HTERT RPE-1 (cell line): ENCODE results near the gene DTX1.
"Not testable (repeated sequence)": the region's sequence is repeated elsewhere in the genome, so short reads cannot be mapped to it uniquely, and the experiment has no call there.

Experiments used
- in situ Hi-C: fragments of 300-500 bp; cut with MboI; formaldehyde crosslinking; loops from 4 replicates; pipeline ENCODE4 v1.14.3; 2020; ENCODE audit warnings: low sequenced_read_pairs

DTX1 gene

DNA sequence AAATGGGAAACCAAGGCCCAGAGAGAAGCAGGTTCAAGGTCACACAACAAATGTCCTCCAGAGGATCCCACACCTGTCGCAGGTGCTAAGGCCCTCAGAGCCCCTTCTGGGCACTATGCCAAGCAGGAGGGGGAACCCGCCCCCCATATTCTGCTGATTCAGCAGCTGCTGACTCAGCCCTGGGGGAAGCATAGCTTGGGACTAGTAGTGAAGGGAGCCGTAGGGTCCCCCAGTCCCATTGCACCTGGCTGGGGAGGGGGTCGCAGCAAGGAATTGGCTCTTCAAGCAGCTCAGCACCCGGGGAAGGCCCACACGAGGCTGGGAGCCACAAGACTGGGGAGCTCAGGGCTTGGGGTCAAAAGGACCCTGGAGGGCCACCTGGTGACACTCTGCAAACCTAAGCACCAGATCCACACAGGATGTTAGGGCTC is 78.0 kb downstream of the DTX1 start:
- in situ Hi-C loops: no loop called here

DNA sequence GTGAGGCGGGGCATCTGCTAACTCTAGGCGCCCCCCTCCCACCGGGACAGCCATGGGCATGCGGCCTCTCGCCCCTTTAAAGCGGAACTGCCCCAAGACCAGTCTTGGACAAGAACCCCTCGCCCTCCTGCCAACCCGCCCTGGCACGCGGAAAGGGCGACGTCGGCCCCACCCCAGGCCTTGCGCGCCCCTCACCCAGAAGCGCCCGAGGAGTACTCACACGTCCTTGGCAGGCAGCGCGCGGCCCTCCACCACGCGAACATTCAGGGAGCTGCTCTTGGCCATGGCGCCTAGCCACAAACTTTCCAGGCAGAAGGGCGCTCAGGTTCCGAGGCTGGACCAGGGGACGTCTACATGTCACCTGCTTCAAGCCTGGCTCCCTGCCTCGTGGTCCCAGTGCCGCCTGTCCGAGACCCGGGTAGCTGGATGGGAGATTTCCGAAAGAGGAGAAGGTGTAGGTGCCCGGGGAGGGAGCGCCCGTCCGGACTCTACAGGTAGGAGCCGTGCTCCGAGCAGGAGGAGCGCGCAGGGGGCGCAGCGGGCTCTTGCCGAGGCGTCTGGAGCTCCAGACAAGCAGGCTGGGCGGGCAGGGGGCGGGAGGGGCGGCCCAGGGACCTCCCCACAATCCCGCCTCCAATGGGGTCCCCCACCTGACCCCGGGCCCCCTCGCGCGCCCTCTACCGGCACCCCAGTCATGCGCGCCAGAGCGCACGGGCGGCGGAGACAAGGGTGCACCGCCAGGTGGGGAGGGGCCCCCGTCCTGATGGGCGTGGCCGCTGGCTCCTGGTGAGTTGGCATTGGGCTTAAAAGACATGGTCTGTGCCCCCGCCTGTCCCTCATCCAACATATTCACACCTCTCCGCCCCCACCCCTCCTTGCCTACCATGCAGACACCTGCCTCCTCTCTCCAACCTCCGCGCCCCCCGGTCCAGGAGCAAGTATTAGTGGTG is 78.9 kb downstream of the DTX1 start, which contains the start of gene RASAL1:
TSS of gene RASAL1 (minus strand) at position 584 of the 950 bp plus-strand sequence. CDS start at position 285, 299 bp downstream.
- in situ Hi-C loops: no loop called here

DNA sequence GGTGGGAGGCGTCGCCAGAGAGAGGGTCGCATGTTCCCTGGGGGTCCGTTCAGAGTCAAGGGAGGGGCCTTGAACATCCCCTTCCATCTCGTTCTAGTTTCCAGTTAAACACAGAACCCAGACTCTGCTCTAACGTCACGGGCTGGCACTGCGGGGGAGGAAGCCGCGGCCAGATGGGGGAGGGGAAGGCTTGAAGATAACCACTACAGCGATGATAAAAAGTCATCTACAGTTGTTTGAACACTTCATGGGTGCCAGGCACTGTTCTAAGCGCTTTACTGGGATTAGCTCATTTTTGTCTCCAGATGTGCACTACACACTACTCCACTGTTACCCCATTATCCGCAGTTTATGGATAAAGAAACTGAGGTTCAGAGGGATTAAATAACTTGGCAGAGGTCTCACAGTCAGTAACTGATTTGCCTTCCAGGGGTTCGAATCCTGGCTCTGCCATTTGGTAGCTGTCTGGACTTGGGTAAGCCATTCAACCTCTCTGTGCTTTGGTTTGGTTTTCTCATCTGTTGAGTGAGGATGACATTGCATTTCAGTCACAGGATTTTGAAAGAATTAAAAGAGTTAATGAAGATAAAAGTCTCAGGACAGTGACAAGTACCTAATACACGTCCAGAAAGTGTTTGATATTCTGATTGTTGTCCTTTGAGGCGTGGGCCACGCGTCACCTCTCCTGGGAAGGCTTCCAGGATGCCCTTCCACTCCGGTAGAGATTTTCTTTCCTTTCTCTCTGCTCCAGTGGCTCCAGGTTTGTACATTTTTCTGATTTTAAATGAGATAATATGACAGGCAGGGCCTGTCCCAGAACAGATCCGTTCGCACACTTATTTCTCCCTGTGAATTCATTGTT is 79.8 kb downstream of the DTX1 start:
- in situ Hi-C loops: no loop called here

DNA sequence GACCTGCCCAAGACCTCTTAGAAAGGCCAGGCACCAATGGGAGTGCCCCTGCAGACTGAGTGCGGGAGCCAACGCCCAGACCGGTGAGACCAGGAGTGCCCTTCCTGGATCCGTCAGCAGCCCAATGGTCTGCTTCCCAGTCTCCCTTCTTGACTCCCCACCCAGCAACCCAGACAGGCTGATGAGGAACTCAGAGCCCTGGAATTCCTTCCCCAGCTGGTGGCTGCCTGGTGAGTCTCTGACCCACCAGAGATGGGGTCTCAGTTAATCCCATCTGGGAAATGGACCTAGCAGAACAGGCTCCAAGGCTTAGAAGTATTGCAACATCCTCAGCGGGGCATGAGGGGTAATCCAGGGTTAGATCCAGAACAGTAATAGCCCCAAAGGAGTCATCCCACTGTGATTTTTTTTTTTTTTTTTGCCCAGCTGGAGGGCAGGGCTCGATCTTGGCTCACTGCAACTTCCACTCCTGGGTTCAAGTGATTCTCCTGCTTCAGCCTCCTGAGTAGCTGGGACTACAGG is 80.5 kb downstream of the DTX1 start:
- in situ Hi-C loops: no loop called here

DNA sequence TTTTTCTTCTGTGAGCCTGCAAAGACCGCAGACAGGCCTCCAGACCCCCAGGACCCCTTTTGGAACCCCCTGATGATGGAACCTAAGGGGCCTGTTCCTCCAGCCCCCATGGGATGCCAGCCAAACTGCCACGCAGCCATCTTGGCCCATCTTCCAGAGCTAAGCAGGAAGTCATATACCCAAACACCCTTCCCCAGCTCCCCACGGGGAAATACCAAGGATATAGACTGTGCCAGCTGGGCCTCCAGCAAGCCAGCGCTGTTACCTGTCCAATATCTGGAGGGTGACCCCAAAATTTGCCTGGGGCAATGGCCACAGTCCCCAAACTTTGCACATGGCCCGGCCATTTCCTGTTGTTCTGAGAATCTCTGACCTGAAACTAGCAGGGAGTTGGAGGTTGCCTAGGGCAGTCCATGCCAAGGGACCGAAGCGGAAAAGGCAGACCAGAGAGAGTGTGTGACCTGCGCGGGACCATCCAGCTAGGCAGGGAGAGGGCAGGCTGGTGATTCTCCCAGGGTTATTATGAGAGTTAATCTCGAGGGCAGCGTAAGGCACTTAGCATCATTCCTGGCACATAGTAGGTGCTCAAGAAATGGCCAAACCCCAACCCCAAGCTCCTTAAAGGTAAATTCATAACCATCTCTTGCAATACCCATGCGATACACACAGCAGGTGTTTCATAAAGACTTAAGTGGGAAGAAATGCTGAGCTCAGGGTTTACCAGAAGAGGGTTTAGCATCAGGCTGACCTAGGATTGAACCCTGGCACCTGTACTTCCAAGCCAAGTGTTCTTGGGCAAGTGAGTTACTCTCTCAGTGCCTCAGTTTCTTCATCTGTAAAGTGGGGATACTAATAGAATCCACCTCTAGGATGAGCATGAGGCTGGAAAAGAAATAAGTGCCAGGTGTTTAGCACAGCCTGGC is 81.6 kb downstream of the DTX1 start:
- in situ Hi-C loops: no loop called here

DNA sequence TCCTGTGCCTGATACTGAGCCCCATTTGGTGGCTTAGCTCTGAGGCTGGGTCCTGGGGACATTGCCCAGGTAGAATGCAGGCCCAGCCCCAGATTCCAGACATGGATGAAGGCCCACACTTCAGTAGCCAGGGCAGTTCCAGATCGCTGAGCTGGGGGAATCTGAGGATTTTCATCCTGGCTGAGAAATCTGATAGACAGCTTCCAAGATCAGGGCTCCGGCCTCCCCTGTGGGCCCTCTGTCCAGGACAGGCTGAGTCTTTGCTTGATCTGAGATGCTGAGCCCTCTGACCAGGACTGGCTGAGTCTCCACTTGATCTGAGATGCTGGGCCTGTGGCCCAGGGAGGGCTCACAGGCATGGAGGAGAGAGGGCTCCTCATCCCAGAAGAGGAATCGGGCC is 82.3 kb downstream of the DTX1 start:
- in situ Hi-C loops: no loop called here

DNA sequence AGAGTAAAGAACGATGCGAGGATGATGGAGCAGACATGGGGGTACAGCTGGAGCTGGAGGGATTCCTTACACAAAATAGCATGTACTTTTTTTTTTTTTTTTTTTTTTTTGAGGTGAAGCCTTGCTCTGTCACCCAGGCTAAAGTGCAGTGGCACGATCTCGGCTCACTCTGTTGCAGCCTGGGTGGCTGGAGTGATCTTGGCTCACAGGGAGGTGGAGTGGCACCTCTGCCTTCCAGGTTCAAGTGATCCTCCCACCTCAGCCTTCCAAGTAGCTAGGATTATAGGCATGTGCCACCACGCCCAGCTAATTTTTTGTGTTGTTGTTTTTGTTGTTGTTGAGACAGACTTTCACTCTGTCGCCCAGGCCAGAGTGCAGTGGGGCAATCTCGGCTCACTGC is 84.2 kb downstream of the DTX1 start:
- in situ Hi-C loops: no loop called here

DNA sequence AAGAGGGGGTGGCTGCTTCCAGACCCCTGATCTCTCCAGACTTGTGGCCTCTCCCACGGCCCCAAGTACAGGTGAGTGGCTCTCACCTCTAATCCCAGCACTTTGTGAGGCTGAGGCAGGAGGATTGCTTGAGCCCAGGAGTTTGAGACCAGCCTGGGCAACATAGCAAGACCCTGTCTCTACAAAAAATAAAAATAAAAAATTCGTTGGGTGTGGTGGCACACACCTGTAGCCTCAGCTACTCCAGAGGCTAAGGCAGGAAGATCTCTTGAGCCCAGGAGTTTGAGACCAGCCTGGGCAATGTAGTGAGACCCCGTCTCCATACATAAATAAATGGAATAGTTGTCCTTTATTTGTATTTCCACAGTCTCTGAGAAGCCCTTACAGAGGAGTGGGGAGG is 85.2 kb downstream of the DTX1 start:
- in situ Hi-C loops: not testable (repeated sequence)

DNA sequence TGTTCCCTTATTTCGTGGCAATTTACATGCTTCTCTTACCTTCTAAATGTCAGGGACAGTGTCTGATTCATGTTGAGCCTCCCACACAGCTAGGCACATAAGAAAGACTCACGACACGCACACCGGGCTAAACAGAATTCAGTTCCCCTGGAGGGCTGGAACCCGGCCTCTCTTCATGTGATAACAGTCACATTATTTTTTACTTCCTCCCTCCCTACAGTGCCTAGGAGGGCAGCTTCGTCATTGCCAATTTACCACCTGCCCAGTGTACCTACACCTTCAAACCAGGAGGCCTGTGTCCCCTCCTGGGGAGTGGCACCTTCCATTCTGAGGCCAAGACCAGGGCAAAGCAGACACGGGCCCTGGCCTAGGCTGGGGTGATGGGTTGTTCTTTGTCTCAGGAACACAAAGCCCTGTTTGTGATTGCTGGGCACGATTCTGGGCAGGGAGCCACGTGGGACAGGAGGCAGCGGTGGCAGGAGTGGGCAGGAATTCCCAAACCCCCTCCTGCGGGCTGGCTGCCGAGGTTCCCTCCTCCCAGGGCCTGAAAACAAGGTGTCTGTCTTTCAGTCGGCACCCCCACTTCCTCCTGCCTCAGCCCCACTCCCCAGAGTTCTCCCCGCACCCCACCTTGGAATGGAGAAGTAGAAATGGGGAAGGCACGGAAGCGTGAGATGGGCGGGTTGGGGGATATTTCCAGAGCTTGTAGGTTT is 85.8 kb downstream of the DTX1 start:
- in situ Hi-C loops: no loop called here

DNA sequence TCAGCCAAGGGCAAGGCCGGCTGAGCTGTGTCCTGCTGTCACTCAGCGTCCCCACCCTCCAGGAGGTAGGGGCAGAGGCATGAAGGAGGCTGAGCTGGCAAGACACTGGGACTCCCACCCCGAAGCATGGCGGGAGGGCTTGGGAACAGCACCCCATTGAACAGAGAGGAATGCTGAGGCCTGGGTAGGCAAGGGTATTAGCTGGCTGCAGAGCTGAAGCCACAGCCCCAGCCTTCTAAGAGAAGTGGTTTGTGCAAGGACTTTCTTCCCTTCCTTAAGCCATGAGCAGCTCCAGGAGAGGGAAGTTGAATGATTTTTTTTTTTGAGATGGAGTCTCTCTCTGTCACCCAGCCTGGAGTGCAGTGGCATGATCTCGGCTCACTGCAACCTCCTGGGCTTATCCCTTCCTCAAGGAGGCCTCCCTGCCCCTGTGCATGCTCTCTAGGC is 86.4 kb downstream of the DTX1 start:
- in situ Hi-C loops: no loop called here

DNA sequence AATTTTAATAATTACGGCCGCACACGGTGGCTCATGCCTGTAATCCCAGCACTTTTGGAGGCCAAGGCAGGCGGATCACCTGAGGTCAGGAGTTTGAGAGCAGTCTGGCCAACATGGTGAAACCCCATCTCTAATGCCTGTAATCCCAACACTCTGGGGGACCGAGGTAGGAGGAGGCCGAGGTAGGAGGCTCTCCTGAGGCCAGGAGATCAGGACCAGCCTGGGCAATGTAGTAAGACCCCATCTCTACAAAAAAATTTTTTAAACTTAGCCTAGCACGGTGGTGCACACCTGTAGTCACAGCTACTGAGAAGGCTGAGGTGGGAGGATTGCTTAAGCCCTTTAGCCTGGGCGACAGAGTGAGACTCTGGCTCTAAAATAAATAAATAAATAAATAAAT is 87.4 kb downstream of the DTX1 start:
- in situ Hi-C loops: no loop called here

DNA sequence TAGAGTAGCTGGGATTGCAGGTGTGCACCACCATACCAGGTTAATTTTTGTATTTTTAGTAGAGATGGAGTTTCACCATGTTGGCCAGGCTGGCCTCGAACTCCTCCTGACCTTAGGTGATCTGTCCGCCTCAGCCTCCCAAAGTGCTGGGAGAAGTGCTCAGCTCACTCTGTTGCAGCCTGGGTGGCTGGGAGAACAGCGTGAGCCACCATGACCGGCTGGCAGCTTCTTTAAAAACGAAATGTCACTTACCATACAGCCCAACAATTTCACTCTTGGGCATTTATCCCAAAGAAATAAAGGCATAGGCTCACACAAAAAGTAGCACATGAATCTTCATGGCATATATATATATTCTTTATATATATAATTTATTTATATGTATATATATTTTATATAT is 88.3 kb downstream of the DTX1 start:
- in situ Hi-C loops: no loop called here

DNA sequence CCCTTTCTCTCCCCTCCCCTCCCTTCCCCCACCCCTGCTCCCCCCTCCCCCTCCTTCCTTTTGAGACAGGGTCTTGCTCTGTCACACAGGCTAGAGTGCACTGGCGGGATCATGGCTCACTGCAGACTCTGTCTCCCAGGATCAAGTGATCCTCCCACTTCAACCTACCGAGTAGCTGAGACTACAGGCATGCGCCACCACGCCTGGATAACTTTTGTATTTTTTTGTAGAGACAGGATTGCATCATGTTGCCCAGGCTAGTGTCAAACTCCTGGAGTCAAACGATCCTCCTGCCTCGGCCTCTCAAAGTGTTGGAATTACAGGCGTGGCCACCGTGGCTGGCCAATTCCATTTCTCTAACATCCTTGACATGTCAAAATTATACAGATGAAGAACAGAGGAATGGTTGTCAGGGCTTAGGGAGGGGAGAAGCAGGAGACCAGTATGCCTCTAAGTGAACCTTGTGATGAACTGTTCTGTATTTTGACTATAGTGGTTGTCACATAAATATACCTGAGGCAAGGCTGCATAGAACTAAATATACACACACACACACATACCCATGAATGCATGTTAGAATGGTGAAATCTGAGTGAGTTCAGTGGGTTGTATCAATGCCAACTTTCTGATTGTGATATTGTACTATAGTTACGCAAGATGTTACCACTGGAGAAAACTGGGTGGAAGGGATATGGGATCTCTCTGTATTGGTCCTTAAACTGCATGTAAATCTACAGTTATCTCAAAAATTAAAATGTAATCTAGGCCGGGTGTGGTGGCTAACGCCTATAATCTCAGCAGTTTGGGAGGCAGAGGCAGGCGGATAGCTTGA is 89.4 kb downstream of the DTX1 start:
- in situ Hi-C loops: no loop called here

DNA sequence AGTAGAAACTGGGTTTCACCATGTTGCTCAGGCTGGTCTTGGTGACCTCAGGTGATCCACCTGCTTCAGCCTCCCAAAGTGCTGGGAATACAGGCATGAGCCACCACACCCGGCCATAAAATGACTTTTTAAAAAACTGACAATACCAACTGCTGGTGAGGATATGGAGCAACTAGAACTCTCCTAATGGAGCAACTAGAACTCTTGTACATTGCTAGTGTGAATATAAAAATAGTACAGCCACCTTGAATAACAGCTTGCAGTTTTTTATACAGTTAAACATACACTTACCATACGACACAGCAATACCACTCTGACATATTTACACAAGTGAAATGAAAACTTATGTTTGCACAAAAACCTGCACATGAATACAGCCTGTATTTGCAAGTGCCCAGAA is 90.5 kb downstream of the DTX1 start:
- in situ Hi-C loops: no loop called here
